ENCODE data around the gene FAM131A. TPM values are rescaled to one million over a fixed set of nuclear protein-coding genes. Genes with fewer than 3 reads are reported as not detected.

Gene FAM131A
- total and polyA plus RNA-seq, 2 donors (not counting 3 experiments of a cell fraction or from before 2014, with no cell fraction given): 19.9 to 29.9 TPM

DNA sequence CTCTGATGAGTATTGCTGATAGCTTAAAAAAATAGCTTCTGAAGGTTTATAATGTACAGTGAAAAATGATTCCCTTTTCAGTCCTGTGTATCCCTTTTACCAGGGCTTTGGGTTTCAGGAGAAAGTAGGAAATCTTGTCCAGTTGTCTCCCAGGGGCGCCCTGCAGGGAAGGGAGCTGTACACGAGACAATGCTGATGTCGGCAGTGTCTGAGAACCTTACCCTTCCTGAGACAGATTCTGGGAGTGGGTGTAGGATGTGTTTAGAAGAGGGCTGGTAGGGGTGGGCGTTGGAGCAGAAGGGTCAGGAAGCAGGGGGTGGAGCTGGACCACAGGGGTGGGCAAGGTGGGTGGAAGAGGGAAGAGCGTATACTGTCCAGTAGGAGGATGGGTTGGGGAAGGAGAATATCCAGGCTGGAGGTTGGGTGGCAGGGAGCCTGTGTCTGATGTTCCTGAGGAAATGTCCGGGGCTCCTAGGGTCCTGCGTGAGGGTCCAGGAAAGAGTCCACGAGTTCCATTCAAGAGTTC is 35.0 kb downstream of the FAM131A start:
- no peak overlapping the region for H3K4me2 ChIP-seq (ENCODE audit: insufficient read depth, low read length)
- ChIA-PET POLR2A (interaction anchor here (1.5 kb wide), 1 partner anchor 141 kb away, joined by 4 read pairs; no protein-coding TSS in a partner anchor), CTCF (interaction anchor here (0.7 to 10.1 kb wide), 28 partner anchors 8 to 189 kb away, joined by 3 to 266 read pairs (median 9); partner anchors contain the start of genes CHRD, CLCN2, EPHB3 and POLR2H)

More for the DNA sequence above, 35.0 kb downstream of the FAM131A start:
- H3K36me3 ChIP-seq (ENCODE audit: control insufficient read depth in 2 of 2, extremely low read depth in 1 of 2, insufficient read depth in 2 of 2, low read length in 2 of 2): peaks cover 2 to 5% of the 10 kb centered on the region in 2 experiments
- TF ChIP-seq POLR2AphosphoS5 (IDR thresholded peaks at IDR 0.05; ENCODE audit: insufficient read depth, low read depth, low read length) (no peak), JUN (IDR thresholded peaks at IDR 0.05; ENCODE audit: borderline replicate concordance, insufficient read depth, insufficient read length, low read depth) (no peak), MYC (IDR thresholded peaks at IDR 0.05; ENCODE audit: low read depth, low read length) (no peak), GATA2 (IDR thresholded peaks at IDR 0.05; ENCODE audit: insufficient read depth, insufficient read length, low read depth, low read length) (no peak), EZH2 (IDR thresholded peaks at IDR 0.05; ENCODE audit: borderline replicate concordance, low read depth, low read length, severe bottlenecking) (no peak), FOS (IDR thresholded peaks at IDR 0.05; ENCODE audit: borderline replicate concordance, insufficient read depth, low read length) (no peak), POLR2A (IDR thresholded peaks at IDR 0.05; ENCODE audit: low read depth, low read length) (no peak)
- TF ChIP-seq, protein P1, sequence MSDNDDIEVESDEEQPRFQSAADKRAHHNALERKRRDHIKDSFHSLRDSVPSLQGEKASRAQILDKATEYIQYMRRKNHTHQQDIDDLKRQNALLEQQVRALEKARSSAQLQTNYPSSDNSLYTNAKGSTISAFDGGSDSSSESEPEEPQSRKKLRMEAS (IDR thresholded peaks at IDR 0.05; ENCODE audit: insufficient read depth, insufficient read length): no peak
- TF ChIP-seq, protein P2, sequence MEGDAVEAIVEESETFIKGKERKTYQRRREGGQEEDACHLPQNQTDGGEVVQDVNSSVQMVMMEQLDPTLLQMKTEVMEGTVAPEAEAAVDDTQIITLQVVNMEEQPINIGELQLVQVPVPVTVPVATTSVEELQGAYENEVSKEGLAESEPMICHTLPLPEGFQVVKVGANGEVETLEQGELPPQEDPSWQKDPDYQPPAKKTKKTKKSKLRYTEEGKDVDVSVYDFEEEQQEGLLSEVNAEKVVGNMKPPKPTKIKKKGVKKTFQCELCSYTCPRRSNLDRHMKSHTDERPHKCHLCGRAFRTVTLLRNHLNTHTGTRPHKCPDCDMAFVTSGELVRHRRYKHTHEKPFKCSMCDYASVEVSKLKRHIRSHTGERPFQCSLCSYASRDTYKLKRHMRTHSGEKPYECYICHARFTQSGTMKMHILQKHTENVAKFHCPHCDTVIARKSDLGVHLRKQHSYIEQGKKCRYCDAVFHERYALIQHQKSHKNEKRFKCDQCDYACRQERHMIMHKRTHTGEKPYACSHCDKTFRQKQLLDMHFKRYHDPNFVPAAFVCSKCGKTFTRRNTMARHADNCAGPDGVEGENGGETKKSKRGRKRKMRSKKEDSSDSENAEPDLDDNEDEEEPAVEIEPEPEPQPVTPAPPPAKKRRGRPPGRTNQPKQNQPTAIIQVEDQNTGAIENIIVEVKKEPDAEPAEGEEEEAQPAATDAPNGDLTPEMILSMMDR (IDR thresholded peaks at IDR 0.05; ENCODE audit: extremely low read depth in 1 of 2, insufficient read depth in 1 of 2, low read depth in 1 of 2, low read length in 2 of 2): no peak
- peaks cover 33% of the 10 kb centered on the region for H3K4me1 ChIP-seq (ENCODE audit: control insufficient read depth, extremely low read depth, insufficient read depth, low read length)
- H3K27ac ChIP-seq (ENCODE audit: insufficient read depth, low read depth, low read length): no peak overlapping the region
- no peaks in the 10 kb centered on the region for H3K79me2 ChIP-seq (ENCODE audit: control insufficient read depth, insufficient read depth, low read length)
- BruUV-seq (replicated peaks): no TSS peak
- FAIRE-seq (no peak), DNase-seq (ENCODE audit: low read depth, low spot score) (no peak)
- no peaks in the 10 kb centered on the region for H4K20me1 ChIP-seq (replicated peaks; ENCODE audit: control insufficient read depth, extremely low read depth, insufficient read depth, low read length)
- intact Hi-C loops (cut with micrococcal nuclease): loop anchor here (10.0 kb wide), 1 partner anchor 402 kb away; no protein-coding TSS in a partner anchor
- dilution Hi-C loops (cut with MboI; ENCODE audit: extremely low pct_ligation_motif_present, low sequenced_read_pairs): no loop called here
- no peak overlapping the region for H3K4me3 ChIP-seq (replicated peaks in 1 of 3; ENCODE audit: insufficient read depth in 1 of 3, low read depth in 1 of 3, low read length in 3 of 3)
- H3K9me3 ChIP-seq (replicated peaks; ENCODE audit: control insufficient read depth, insufficient read depth, low read length): no peaks in the 10 kb centered on the region
- H3K27me3 ChIP-seq (ENCODE audit: control insufficient read depth in 2 of 2, insufficient read depth in 2 of 2, low read length in 2 of 2): peaks cover 9 to 10% of the 10 kb centered on the region in 2 experiments
- H2AFZ ChIP-seq (ENCODE audit: low read depth, low read length): no peak overlapping the region
- H3K9ac ChIP-seq (replicated peaks; ENCODE audit: extremely low read depth, insufficient read depth, low read length): no peak overlapping the region
- no peaks in the 10 kb centered on the region for H3K9me1 ChIP-seq (replicated peaks; ENCODE audit: control insufficient read depth, extremely low read depth, insufficient read depth, low read length)

Data from endothelial cell of umbilical vein (primary cell).